Measurements from ENCODE around the gene TMPO.

- TF ChIP-seq EZH2 (IDR thresholded peaks at IDR 0.05) = no peak
- no peak for TF ChIP-seq POLR2AphosphoS5 (IDR thresholded peaks at IDR 0.05; ENCODE audit: borderline replicate concordance, low read depth, low read length)
Observed at GRCh38 chr12:98470469-98471082, 44.8 kb upstream of the TMPO start.
